Pancreas (tissue), 10 donors: ENCODE measurements around the gene NSUN7. TPM values are rescaled to one million over a fixed set of nuclear protein-coding genes. Genes with fewer than 3 reads are reported as not detected.

Source experiments
- ATAC-seq, 4 donors: fragments of 200-7000 bp; cut with Tn5 transposase; one replicate each; pipeline versions ENCODE4 v1.8.0 to v1.9.1; 2020; ENCODE audit warnings: mild to moderate bottlenecking in 4 of 4, moderate library complexity in 4 of 4
- DNase-seq, 6 donors: peaks; one replicate each; pipeline ENCODE4 v3.0.0-alpha.2; 2020
- FAIRE-seq: peaks from 2 replicates; lab custom pipeline; 2012; peaks lifted over from hg19 to GRCh38; lab: Jason Lieb, UNC
- H3K27ac ChIP-seq, 4 donors: fragments of 200-600 bp; sonication (generic); 1 replicate in 3 of 4; 2 replicates in 1 of 4; pipeline versions ENCODE4 v1.5.0 to v1.8.0; 2020
- H3K27me3 ChIP-seq, 4 donors: fragments of 200-600 bp; one replicate each; pipeline ENCODE4 v1.8.0; 2021
- H3K36me3 ChIP-seq, 3 donors: fragments of 200-600 bp; sonication (generic) in 1 of 3; one replicate each; pipeline versions ENCODE4 v1.5.0 to v1.8.0; 2020 to 2021
- H3K4me1 ChIP-seq, 3 donors: fragments of 200-600 bp; one replicate each; pipeline ENCODE4 v1.8.0; 2021
- H3K4me3 ChIP-seq, 4 donors: fragments of 200-600 bp; sonication (generic) in 2 of 4; one replicate each; pipeline versions ENCODE4 v1.5.0 to v1.8.0; 2020 to 2021
- H3K9me3 ChIP-seq, 4 donors: fragments of 200-600 bp; one replicate each; pipeline ENCODE4 v1.8.0; 2021
- CTCF ChIP-seq, 4 donors: fragments of 200-600 bp; sonication (generic) in 3 of 4; IDR thresholded peaks; one replicate each; pipeline versions ENCODE4 v1.5.0 to v1.8.0; 2021; ENCODE audit warnings: antibody characterized with exemption in 4 of 4
- WGBS, 2 donors: extraction: QIAGEN DNeasy Blood & Tissue Kit; methylation state at CpG; one replicate each; pipeline ENCODE4 v1.1.7; 2013; 5-methylcytosine and 5-hydroxymethylcytosine counted together
- intact Hi-C, 3 donors: fragments of 100-400 bp; cut with DNase I; formaldehyde crosslinking; loops; one replicate each; pipeline versions ENCODE4 v1.11.1 to v1.14.2; 2022
- polyA plus RNA-seq, 2 donors: library from polyadenylated mRNA; stranded (reverse); fragments of 200-250 nt; gene quantifications; one replicate each; pipeline ENCODE4 v1.2.3, GENCODE V29; 2013
- total RNA-seq, 6 donors: library from RNA; stranded (reverse); fragmentation: NEBNext Ultra II Directional in 4 of 6; extraction: Animal tissue kit (Norgen Biotek cat#: 25700) in 4 of 6; gene quantifications; one replicate each; pipeline versions ENCODE4 v1.2.1 to v1.2.4, GENCODE V29; 2021 to 2023
- donor health status: healthy with polysubstance abuse.
- donor health status: DM: no; HTN: no; CAD: no; lungs with moderate emphysema.
- donor health status: DM: no; HTN: no; CAD: no.
- donor health status: control.
- donor health status: control.
- donor health status: Bipolar disorder and iron deficiency.
- donor health status: DM: yes; HTN: yes; CAD: no.
- donor health status: DM: no; HTN: no; CAD: no.
- donor health status: DM: no; HTN: no; CAD: no.
- donor health status: DM: yes; HTN: yes; CAD: no.

NSUN7 gene
- total and polyA plus RNA-seq, 8 donors = 4.5 to 10.5 (median 6.3) TPM

GRCh38 chr4:40785727-40786126 is 36.0 kb downstream of the NSUN7 start:
- Histone ChIP-seq H3K36me3 (no peaks in the 10 kb centered on the region), H3K27ac (no peak overlapping the region), H3K27me3 (no peaks in the 10 kb centered on the region), H3K4me1 (no peaks in the 10 kb centered on the region), H3K9me3 (no peaks in the 10 kb centered on the region), H3K4me3 (no peak overlapping the region)
- 96% methylated on average over 12 of the region's 12 CpGs for WGBS, 2 donors
- no peak for TF ChIP-seq CTCF (IDR thresholded peaks at IDR 0.05)
- no peak for DNase-seq
- no peak for FAIRE-seq
- intact Hi-C loops = no loop called here
- no peak for ATAC-seq

- DNase-seq (no peak), ATAC-seq (peak in 1 of 4 donors; percentile 23), FAIRE-seq (no peak)
- intact Hi-C loops = no loop called here
- H3K9me3 ChIP-seq = no peaks in the 10 kb centered on the region
- H3K36me3 ChIP-seq = no peaks in the 10 kb centered on the region
- no peak for TF ChIP-seq CTCF (IDR thresholded peaks at IDR 0.05)
- WGBS, 2 donors = 91 to 95% methylated on average over 2 of the region's 2 CpGs
- no peaks in the 10 kb centered on the region for H3K27me3 ChIP-seq
- H3K4me3 ChIP-seq = no peak overlapping the region
- no peaks in the 10 kb centered on the region for H3K4me1 ChIP-seq
- H3K27ac ChIP-seq = no peak overlapping the region
Observed at GRCh38 chr4:40788331-40788730, 38.6 kb downstream of the NSUN7 start.

GRCh38 chr4:40789031-40789430 is 39.3 kb downstream of the NSUN7 start:
- Histone ChIP-seq H3K4me3 (no peak overlapping the region), H3K9me3 (no peaks in the 10 kb centered on the region), H3K4me1 (no peaks in the 10 kb centered on the region), H3K27ac (no peak overlapping the region), H3K36me3 (no peaks in the 10 kb centered on the region), H3K27me3 (no peaks in the 10 kb centered on the region)
- DNase-seq = no peak
- no peak for ATAC-seq
- TF ChIP-seq CTCF (IDR thresholded peaks at IDR 0.05) = no peak
- WGBS, 2 donors = 73 to 92% methylated on average over 1 of the region's 1 CpG
- intact Hi-C loops = no loop called here
- FAIRE-seq = no peak

GRCh38 chr4:40789771-40790170 is 40.0 kb downstream of the NSUN7 start:
- no peak for TF ChIP-seq CTCF (IDR thresholded peaks at IDR 0.05)
- WGBS, 2 donors = 84 to 92% methylated on average over 3 of the region's 3 CpGs
- ATAC-seq (no peak), FAIRE-seq (no peak), DNase-seq (no peak)
- no peak overlapping the region for H3K27ac ChIP-seq
- H3K9me3 ChIP-seq = no peaks in the 10 kb centered on the region
- no peak overlapping the region for H3K4me3 ChIP-seq
- no peaks in the 10 kb centered on the region for H3K36me3 ChIP-seq
- no peaks in the 10 kb centered on the region for H3K27me3 ChIP-seq
- H3K4me1 ChIP-seq = no peaks in the 10 kb centered on the region
- intact Hi-C loops = no loop called here

GRCh38 chr4:40800064-40800463 is 50.3 kb downstream of the NSUN7 start:
- intact Hi-C loops = no loop called here
- FAIRE-seq = no peak
- no peaks in the 10 kb centered on the region for H3K9me3 ChIP-seq
- no peak overlapping the region for H3K27ac ChIP-seq
- WGBS, 2 donors = 89 to 95% methylated on average over 3 of the region's 3 CpGs
- no peaks in the 10 kb centered on the region for H3K27me3 ChIP-seq
- no peaks in the 10 kb centered on the region for H3K4me1 ChIP-seq
- DNase-seq = no peak
- no peak overlapping the region for H3K4me3 ChIP-seq
- ATAC-seq = no peak
- H3K36me3 ChIP-seq = no peaks in the 10 kb centered on the region
- no peak for TF ChIP-seq CTCF (IDR thresholded peaks at IDR 0.05)
